Femur (tissue), 1 donor: Measurements from ENCODE around the gene HOXB4.
"Not testable (repeated sequence)": the region's sequence is repeated elsewhere in the genome, so short reads cannot be mapped to it uniquely, and the experiment has no call there.

ENCODE experiments used
- DNase-seq: peaks from one replicate; pipeline ENCODE4 v3.0.0-alpha.2; 2017

The HOXB4 gene

DNA sequence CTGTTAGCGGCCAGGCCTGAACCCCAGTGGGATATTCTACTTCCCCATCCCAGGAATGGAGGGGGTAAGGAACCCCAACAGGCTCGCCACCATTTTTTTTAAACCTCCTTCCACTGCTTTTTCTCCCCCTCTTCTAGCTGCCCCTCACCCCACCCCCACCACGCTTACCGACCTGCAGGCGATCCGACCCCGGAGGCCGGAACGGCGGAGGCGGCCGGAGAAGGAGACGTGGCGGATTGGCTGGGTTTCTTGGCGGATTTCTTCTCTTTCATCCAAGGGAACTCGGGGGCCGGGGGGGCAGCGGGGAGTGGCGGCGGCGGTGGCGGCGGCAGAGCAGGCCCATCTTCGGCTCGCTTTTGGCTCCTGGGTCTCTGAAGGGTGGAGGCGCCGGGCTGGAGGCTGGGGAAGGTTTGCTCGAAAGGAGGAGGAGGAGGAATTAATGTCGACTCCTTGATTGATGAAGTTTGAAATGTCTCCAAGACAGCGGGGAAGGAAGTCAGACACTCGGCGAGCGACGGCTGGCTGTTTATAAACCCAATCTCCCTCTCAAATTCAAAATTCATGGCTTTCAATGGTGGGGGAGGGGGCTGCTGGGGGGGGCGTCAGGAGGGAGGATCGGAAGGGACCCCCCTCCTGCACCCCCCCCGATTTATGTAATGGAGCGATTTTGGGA, 33.7 kb downstream of the HOXB4 start:
- DNase-seq: peak; percentile 89

DNA sequence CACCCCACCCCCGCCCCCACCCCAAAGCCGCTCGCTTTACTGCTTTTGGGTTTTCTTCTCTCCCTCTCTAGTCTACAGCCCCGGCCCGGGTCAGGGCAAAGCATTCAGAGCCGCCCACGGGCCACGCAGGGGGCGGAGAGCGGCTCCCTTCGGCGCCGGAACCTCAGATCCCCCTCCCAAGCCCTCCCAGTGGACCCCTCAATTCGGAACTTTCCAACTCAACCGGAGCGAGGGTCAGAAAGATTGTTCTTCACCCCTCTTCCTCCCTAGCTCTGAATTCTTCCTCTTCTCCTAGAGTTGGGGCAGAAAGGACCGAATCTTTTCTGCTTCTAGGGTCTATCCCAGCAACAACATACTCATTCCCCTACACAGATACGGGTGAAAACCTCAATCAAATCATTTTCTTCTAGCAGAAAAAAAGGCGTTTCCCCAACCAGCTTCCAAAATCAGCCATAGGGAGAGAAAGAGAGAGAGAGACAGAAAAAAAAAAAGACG, 34.2 kb downstream of the HOXB4 start:
- DNase-seq: no peak

DNA sequence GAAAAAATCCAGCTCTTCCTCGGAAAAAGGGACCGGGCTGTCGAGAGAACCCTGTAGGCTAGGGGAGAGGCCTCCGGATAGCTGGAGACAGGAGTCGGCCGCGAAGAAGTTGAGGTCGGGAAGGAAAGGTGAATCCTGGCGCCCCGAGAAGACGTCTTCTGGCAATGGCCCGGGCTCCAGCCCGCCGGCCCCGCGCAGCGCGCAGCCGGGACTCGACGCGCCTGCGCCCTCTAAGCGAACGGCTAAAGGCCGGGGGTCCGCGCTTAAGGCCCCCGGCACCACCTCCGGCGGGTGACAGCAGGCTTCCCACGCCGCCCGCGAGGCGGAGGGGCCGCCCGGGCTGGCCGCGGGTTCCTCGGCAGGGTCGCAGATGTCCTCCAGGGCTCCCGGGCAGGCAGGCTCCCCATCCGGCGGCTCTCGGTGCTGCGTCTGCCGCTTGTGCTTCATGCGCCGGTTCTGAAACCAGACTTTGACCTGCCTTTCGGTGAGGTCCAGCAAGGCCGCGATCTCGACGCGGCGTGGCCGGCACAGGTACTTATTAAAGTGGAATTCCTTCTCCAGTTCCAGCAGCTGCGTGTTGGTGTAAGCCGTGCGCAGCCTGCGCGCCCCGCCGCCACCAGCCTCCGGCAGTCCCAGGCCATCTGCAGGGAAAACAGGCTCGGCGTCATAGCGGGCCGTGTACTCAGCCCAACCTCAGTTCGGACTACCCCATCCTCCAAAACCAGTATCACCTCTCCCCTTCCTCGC, 34.9 kb downstream of the HOXB4 start:
- DNase-seq: peak; percentile 68

GRCh38 chr17:48542698-48543106, 35.4 kb downstream of the HOXB4 start:
- no peak for DNase-seq

- DNase-seq: no peak
Observed at GRCh38 chr17:48542114-48542656, 36.0 kb downstream of the HOXB4 start.

- DNase-seq: peak; percentile 84
Observed at GRCh38 chr17:48541577-48542113, 36.5 kb downstream of the HOXB4 start.

- DNase-seq: no peak
Observed at GRCh38 chr17:48541036-48541576, 37.0 kb downstream of the HOXB4 start.

- DNase-seq: no peak
Observed at GRCh38 chr17:48540213-48540612, 37.9 kb downstream of the HOXB4 start.

GRCh38 chr17:48539177-48539576, 39.0 kb downstream of the HOXB4 start:
- DNase-seq: no peak

DNA sequence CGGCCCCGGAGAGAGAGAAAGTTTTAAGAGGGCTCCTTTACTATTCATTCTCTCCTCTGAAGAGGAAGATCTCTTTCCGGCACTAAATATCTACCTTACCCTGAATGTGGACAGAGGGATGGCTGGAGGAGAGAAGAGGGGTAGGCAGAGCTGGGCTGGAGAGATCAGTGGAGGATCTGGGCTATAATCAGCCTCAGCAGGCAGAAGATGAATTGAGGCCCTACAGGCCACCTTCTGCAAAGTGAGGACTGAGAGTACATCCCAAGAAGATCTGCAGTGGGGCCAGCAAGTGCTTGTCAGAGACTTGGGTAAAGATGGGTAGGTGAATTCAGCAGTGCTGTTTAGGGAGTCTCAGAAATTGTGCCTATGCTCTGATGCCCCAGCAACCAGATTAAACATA, 40.8 kb downstream of the HOXB4 start:
- DNase-seq: no peak

DNA sequence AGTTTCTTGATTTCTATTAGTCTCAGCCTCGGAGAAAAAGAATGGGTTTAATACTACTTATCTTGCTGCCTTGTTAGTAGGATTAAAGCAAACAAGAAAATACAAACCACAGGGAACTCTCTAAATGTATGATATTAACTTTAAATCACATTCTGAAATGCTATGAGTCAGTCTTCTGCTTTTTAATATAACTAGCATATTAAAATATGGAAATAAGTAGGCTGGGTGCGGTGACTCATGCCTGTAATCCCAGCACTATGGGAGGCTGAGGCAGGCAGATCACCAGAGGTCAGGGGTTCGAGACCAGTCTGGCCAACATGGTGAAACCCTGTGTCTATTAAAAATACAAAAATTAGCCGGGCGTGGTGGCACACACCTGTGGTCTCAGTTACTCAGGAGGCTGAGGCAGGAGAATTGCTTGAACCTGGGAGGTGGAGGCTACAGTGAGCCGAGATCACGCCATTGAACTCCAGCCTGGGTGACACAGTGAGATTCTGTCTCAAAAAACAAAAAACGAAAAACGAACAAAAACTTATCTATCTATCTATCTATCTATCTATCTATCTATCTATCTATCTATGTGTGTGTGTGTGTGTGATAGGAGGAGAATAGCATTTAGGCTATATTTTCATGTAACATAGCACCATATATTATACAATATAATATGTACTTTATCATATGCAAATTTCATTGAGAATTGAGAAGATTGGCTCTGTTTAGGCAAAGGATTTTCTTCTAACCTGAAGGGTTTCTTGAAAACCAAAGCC, 42.2 kb downstream of the HOXB4 start:
- DNase-seq: not testable (repeated sequence)

- no peak for DNase-seq
Observed at GRCh38 chr17:48532261-48532660, 45.9 kb downstream of the HOXB4 start.

DNA sequence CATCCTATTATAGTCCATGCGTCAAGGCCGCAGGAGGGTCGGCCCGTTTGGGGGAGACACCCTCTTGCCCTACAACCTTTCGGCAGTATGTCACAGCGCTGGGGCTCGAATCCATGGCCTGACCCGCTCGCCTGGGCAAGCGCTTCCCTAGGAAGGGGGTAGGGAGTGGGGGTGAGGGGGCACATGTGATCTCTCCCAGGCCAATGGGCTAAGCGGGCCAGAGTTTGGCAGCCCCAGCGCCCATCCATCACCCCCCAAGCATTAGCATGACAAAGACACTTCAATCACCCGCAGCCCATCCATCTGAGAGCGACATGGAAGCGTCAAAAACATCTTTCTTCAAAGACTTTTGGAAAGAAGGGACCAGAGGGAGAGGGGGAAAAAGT, 47.3 kb downstream of the HOXB4 start, which contains the start of gene HOXB1:
HOXB1 (minus strand) TSS at position 125 of the 386 bp plus-strand sequence; CDS start at position 18, 107 bp downstream.
- DNase-seq: no peak

- DNase-seq: no peak
Observed at GRCh38 chr17:48530208-48530886, 47.8 kb downstream of the HOXB4 start.

DNA sequence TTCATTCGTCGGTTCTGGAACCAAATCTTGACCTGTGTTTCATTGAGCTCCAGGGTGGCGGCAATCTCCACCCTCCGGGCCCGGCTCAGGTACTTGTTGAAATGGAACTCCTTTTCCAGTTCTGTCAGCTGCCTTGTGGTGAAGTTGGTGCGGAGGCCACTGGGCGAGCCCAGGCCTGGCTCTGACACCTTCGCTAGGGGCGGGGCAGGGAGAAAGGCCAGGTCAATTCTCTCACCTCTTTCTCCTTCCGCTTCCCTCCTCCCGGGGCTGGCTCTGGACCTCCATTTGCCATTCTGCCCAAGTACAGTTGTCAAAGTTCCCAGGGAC, 48.5 kb downstream of the HOXB4 start:
- DNase-seq: no peak

GRCh38 chr17:48528936-48529682, 49.0 kb downstream of the HOXB4 start:
- no peak for DNase-seq

GRCh38 chr17:48528153-48528935, 49.8 kb downstream of the HOXB4 start:
- DNase-seq: no peak

- DNase-seq: no peak
Observed at GRCh38 chr17:48527547-48527932, 50.6 kb downstream of the HOXB4 start.

- DNase-seq: no peak
Observed at GRCh38 chr17:48526608-48527546, 51.3 kb downstream of the HOXB4 start.
